ENCODE results near the gene CHTF8. TPM values are rescaled to one million over a fixed set of nuclear protein-coding genes. Genes with fewer than 3 reads are reported as not detected.

The CHTF8 gene
- polyA plus RNA-seq, 3 donors = 143 to 177 (median 160) TPM

DNA sequence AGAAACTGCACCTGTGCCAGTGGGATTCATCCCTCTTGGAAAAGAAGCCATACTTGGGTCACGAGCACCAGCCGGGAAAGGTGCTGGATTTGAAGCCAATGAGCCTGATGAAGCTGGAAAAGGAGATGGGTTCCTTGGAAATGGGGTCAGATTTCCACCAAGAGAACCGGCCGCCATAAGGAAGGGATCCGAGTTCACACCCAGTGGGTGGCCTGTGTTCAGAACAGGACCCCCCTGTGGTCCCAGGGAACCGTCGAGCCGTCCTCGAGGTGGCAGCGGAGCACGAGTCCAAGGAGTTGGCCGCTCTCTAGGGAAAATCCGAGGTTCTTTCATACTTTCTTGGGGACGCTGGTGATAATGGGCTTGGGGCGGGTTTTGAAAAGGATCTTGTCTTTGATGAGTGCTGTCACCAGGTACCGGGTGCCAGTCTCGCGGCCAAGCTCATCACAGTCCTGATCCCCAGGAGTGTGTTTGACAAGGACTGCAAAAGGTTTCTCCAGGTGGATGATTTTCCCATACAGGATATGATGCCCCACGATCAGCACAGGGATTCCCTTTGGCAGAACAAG, 12.2 kb downstream of the CHTF8 start:
- no peak for DNase-seq (ENCODE audit: extremely low read depth in 1 of 11, low read depth in 9 of 11, low spot score in 4 of 11)

GRCh38 chr16:69119536-69119935, 12.9 kb downstream of the CHTF8 start:
- DNase-seq (ENCODE audit: extremely low read depth in 1 of 11, low read depth in 9 of 11, low spot score in 4 of 11) = no peak

- DNase-seq (ENCODE audit: extremely low read depth in 1 of 11, low read depth in 9 of 11, low spot score in 4 of 11) = no peak
Measured at GRCh38 chr16:69118994-69119393, 13.4 kb downstream of the CHTF8 start.

GRCh38 chr16:69118468-69118867, 13.9 kb downstream of the CHTF8 start:
- DNase-seq (ENCODE audit: extremely low read depth in 1 of 11, low read depth in 9 of 11, low spot score in 4 of 11) = no peak

- DNase-seq (ENCODE audit: extremely low read depth in 1 of 11, low read depth in 9 of 11, low spot score in 4 of 11) = no peak
Measured at GRCh38 chr16:69116906-69117305, 15.5 kb downstream of the CHTF8 start.

DNA sequence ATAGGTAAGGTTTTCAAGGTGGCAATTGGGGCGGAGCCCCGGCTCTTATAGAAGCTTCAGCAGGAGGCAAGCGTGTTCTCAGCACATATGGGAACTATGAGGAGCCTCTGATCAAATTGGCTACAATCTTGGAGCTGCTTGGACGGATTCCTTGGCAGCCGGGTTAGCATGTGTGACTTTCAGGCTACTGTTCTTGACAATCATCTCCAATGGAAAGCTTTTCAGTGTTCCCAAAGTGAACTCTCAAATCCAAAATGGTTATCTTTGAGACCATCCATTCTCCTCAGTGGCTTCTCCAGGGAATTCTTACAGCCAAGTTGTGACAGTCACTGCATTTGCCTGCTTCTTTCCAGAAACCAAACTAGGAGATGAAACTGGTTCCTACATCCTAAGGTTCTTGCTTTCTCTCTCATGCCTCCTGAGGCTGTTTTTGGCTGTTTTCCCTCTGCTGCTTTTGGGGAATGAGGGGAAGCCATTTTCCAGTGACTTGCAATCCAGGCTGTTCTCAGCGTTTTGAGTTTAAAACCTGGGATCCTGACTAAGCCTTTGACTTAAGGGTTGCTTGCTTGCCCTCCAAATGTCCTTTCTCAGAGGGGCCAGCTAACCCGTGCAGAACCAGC, 16.0 kb downstream of the CHTF8 start:
- DNase-seq (ENCODE audit: extremely low read depth in 1 of 11, low read depth in 9 of 11, low spot score in 4 of 11) = no peak

- no peak for DNase-seq (ENCODE audit: extremely low read depth in 1 of 11, low read depth in 9 of 11, low spot score in 4 of 11)
Measured at GRCh38 chr16:69115837-69116236, 16.6 kb downstream of the CHTF8 start.

GRCh38 chr16:69115361-69115760, 17.0 kb downstream of the CHTF8 start:
- DNase-seq (ENCODE audit: extremely low read depth in 1 of 11, low read depth in 9 of 11, low spot score in 4 of 11) = no peak

- DNase-seq (ENCODE audit: extremely low read depth in 1 of 11, low read depth in 9 of 11, low spot score in 4 of 11) = no peak
Measured at GRCh38 chr16:69114976-69115355, 17.4 kb downstream of the CHTF8 start.

- DNase-seq (ENCODE audit: extremely low read depth in 1 of 11, low read depth in 9 of 11, low spot score in 4 of 11) = no peak
Measured at GRCh38 chr16:69114346-69114975, 17.9 kb downstream of the CHTF8 start.

DNA sequence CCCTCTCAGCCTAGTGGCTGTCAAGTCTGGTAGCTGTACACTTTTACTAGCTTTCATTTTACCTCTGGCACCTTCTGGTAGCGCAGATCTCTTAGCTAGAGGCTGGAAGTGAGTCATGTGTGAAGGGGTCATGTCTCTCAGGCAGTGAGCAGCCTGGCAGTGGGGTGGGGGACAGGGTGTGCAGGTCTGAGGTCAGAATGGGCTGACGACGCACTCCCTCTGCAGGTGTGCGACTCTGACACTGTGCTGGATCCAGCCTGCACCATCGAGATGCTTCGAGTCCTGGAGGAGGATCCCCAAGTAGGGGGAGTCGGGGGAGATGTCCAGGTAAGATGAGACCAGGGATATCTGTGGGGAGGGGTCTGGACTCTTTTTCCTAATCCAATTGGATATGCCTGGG, 19.2 kb downstream of the CHTF8 start:
- no peak for DNase-seq (ENCODE audit: extremely low read depth in 1 of 11, low read depth in 9 of 11, low spot score in 4 of 11)

DNA sequence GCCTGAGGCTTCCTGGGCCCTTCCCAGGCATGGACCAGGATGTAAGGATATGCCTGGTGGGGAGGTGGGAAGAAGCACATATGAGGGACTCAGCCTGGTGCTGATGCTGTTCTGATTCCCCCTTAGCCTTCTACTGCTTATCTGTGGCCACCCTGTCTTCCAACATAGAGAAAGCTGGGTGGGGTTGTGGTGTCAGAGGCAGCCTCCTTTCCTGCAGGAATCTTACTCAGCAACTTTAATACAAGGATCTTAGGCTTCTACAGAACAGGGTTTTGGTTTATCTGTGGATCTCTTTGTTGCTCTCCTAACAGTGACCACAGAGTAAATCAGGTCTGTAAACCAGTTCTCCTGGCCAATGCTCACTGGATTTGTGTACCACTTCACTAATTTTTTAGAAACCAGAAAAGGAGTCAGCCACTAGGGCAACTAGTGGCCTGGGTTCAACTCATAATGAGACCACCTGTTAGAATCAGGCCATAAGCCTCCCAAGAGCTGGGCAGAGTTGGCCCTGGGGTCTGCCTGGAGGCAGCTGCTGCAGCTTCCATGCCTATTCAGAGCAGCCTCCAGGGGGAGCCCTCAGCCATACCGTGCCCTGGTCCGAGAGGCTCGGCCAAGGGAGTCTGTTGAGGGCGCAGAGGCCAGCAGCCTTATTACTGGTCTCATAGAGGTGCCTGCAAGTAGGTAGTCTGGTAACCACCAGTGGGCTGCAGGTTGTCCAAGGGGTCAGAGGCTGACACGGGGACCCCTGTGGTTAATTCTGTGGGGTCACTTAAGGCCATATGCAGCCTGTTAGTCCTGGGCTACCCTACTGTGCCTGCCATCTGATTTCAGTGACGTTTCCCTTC, 19.9 kb downstream of the CHTF8 start:
- no peak for DNase-seq (ENCODE audit: extremely low read depth in 1 of 11, low read depth in 9 of 11, low spot score in 4 of 11)

GRCh38 chr16:69111876-69112230, 20.5 kb downstream of the CHTF8 start:
- DNase-seq (ENCODE audit: extremely low read depth in 1 of 11, low read depth in 9 of 11, low spot score in 4 of 11) = no peak

- DNase-seq (ENCODE audit: extremely low read depth in 1 of 11, low read depth in 9 of 11, low spot score in 4 of 11) = no peak
Measured at GRCh38 chr16:69111216-69111875, 21.0 kb downstream of the CHTF8 start.

- no peak for DNase-seq (ENCODE audit: extremely low read depth in 1 of 11, low read depth in 9 of 11, low spot score in 4 of 11)
Measured at GRCh38 chr16:69110406-69110805, 22.0 kb downstream of the CHTF8 start.

GRCh38 chr16:69109486-69110270, 22.7 kb downstream of the CHTF8 start:
- DNase-seq (ENCODE audit: extremely low read depth in 1 of 11, low read depth in 9 of 11, low spot score in 4 of 11) = no peak

- DNase-seq (ENCODE audit: extremely low read depth in 1 of 11, low read depth in 9 of 11, low spot score in 4 of 11) = no peak
Measured at GRCh38 chr16:69108905-69109252, 23.5 kb downstream of the CHTF8 start.

GRCh38 chr16:69108064-69108904, 24.1 kb downstream of the CHTF8 start:
- no peak for DNase-seq (ENCODE audit: extremely low read depth in 1 of 11, low read depth in 9 of 11, low spot score in 4 of 11)
